Subcutaneous adipose tissue (tissue), 4 donors: ENCODE data around the gene PPFIA4. TPM values are rescaled to one million over a fixed set of nuclear protein-coding genes. Genes with fewer than 3 reads are reported as not detected.

ENCODE experiments used
- total RNA-seq, 4 donors: library from RNA; depleted of rRNA; stranded (reverse); fragments of >200 nt; gene quantifications; one replicate each; pipeline ENCODE4 v1.1.0, GENCODE V29; 2016
- TF ChIP-seq, protein P1 (sequence below): fragments of 450-650 bp; IDR thresholded peaks from one replicate; pipeline ENCODE4 v1.5.1; 2016; ENCODE audit warnings: low read depth, mild to moderate bottlenecking, control low read depth, antibody characterized with exemption, moderate library complexity

Gene PPFIA4
- total RNA-seq: under 1 TPM in 3 of 4 donors, not detected in 1; 0.16 to 0.19 (median 0.17) TPM

DNA sequence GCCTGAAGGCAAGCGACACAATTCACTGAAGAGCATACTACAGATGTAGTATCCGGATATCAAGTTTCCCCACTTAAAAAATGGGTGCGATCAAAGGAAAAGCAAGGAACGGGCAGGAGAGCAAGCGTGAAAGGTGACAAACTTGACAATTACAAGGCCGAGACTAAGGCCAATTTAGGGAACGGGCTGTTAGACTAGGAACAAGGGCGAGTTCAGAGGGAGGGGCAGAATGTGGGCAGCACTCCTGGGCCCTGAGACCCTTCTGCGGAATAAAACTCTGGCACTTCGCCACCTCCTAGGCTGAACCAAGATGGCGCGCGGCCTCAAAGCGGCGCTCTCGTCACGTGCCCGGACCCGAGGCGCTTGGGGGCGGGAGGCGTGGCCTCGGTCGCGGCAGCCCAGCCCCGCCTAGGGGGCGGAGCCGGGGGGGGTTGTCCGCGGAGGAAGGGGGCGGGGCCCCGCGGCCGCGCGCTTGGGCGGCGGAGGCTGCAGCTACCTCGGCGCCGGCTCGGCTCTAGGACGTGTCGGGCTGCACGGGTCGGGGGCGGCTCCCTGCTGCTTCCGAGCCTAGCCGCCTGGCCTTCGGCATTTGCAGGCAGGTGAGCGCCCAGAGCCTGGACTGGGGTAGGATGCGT is at the start of gene PPFIA4:
PPFIA4 (plus strand) TSS at position 461 of the 635 bp plus-strand sequence. CDS start 12,518 bp downstream, outside the sequence.
- TF ChIP-seq, protein P1, sequence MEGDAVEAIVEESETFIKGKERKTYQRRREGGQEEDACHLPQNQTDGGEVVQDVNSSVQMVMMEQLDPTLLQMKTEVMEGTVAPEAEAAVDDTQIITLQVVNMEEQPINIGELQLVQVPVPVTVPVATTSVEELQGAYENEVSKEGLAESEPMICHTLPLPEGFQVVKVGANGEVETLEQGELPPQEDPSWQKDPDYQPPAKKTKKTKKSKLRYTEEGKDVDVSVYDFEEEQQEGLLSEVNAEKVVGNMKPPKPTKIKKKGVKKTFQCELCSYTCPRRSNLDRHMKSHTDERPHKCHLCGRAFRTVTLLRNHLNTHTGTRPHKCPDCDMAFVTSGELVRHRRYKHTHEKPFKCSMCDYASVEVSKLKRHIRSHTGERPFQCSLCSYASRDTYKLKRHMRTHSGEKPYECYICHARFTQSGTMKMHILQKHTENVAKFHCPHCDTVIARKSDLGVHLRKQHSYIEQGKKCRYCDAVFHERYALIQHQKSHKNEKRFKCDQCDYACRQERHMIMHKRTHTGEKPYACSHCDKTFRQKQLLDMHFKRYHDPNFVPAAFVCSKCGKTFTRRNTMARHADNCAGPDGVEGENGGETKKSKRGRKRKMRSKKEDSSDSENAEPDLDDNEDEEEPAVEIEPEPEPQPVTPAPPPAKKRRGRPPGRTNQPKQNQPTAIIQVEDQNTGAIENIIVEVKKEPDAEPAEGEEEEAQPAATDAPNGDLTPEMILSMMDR: no peak

DNA sequence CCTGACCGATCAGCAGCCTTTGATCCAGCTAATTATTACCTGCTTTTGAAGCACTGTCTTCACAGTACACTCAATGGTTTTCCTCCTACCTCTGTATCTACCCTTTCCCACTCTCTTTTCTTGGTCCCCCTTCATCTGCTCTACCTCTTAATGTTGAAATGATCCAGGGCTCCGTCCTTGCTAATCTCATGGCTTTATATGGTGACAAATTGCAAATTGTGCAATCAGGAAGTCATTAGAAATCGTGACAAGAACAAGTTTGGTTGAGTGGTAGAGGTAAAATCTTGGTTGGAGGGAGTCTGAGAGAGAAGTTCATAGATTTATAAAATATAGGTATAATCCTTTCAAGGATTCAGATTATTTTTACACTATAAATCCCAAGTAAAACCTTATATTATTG is 49.7 kb upstream of the PPFIA4 start:
- TF ChIP-seq, protein P1: no peak

DNA sequence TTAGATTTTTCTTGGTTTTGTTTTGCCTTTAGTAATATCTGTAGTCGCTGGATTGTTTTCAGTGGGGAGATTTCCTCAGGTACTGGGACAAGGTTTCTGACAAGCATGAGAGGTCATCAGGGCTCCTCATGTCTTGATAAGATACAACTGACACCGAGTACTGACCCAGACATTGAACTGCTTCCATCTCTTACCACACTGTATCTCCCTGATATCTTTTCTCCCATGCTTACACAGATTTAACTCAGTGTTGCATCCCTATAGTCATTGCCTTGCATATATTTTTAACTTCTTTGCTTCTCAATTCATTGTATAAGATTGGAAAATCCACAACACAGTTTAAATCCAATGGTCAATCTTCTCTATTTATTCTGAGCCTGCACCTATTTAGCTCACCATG is 46.8 kb upstream of the PPFIA4 start:
- TF ChIP-seq, protein P1: no peak

DNA sequence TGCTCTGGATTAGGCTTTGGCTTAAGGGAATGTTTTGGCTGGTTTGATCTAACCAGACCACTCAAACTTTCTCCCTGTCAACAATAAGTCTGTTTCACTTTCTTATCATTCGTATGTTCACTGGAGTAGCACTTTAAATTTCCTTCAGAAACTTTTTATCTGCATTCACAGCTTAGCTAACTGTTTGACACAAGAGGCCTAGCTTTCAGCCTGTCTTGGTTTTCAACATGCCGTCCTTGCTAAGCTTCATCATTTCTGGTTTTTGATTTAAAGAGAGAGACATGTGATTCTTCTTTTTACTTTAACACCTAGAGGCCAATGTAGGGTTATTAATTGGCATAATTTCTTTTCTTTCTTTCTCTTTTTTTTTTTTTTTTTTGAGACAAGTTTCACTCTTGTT is 44.4 kb upstream of the PPFIA4 start:
- TF ChIP-seq, protein P1: no peak

DNA sequence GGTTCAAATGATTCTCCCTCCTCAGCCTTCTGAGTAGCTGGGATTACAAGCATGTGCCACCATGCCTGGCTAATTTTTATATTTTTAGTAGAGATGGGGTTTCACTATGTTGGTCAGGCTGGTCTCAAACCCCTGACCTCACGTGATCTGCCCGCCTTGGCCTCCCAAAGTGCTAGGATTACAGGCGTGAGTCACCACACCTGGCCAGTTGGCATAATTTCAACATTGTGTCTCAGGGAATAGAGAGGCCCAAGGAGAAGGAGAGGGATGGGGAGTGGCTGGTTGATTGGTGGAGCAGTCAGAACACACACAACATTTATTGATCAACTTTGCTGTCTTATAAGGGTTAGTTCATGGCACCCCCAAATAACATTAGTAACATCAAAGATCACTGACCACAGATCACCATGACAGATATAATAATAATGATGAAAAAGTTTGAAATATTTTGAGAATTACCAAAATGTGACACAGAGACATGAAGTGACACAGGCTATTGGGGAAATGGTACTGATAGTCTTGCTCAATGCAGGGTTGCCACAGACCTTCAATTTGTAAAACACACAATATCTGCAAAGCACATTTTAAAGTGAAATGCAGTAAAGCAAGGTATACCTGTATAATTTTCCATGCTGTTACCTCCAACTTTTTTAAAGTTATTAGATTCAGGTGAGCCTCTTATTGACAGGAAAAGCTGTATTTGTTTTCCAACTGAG is 43.4 kb upstream of the PPFIA4 start:
- TF ChIP-seq, protein P1: no peak

DNA sequence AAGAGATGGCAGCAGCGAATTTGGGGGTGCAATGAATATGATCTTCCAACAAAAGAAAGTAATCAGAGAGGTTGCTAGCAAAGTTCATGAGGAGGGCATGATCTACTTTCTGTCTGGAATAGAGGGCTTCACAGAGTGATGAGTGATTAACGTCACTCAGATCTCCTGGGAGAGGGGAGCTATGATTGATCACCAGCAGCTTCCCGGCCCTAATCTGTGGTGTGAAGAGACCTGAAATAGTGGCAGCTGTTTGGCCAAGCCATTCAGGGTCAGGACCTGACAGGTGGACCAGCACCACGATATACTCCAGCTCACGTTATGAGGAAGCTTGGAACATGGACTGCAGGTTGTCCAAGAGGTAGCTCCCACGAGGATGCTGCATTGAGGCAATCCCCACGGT is 39.0 kb upstream of the PPFIA4 start:
- TF ChIP-seq, protein P1: no peak

DNA sequence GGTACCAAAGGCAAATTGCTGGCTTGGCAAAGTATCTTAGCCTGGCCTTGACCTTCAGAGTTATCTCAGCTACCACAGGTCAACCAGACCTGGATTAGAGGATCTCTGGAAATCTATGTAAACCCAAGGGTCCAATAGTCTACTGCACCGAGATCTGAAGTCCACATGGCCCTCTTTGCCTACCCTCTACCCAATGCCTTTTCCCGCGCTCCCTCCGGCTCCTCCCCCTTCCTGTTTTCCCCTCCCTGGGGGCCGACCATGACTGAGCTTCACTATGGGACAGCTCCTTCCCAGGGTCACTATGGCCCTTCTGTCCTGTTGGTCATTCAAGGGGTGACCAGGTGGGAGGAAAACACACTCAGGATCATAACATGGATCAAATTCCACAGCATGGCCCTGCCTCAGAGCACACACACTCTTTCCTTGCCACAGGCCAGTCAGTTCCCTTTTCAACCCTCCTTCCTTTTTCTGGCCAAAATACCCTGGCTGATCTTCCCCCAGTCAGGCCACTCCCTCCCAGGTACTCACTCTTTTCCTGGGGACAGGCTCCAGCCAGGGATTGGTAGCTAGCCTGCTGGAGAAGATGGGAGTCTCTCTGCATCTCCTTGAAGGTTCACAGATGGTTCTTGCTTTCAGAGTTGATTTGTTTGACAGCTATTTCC is 38.2 kb upstream of the PPFIA4 start:
- TF ChIP-seq, protein P1: no peak
